Measurements from ENCODE around the gene VIL1. TPM values are rescaled to one million over a fixed set of nuclear protein-coding genes. Genes with fewer than 3 reads are reported as not detected.
A peak's percentile ranks its signal among the peaks of the same experiment; 100 is the strongest.

The VIL1 gene
- total and polyA plus RNA-seq, 5 experiments from 2014 or later, result 0.03 to 0.05 TPM; not detected in 3

- no peak overlapping the region for H3K27ac Mint-ChIP-seq
- H3K4me1 Mint-ChIP-seq, result peaks cover 0 to 4% (median 0%) of the 10 kb centered on the region in 4 donors
- H3K9me3 Mint-ChIP-seq, result no peaks in the 10 kb centered on the region
- no peaks in the 10 kb centered on the region for H3K36me3 Mint-ChIP-seq
- H3K27me3 Mint-ChIP-seq, result no peaks in the 10 kb centered on the region
- DNase-seq, result peak in 1 of 10 donors; percentile 45
- POLR2A ChIA-PET, result no interaction called here
- H3K4me3 Mint-ChIP-seq, result no peak overlapping the region
- no peak for ATAC-seq
Measured at GRCh38 chr2:218418321-218418716, 604 bp upstream of the VIL1 start.

DNA sequence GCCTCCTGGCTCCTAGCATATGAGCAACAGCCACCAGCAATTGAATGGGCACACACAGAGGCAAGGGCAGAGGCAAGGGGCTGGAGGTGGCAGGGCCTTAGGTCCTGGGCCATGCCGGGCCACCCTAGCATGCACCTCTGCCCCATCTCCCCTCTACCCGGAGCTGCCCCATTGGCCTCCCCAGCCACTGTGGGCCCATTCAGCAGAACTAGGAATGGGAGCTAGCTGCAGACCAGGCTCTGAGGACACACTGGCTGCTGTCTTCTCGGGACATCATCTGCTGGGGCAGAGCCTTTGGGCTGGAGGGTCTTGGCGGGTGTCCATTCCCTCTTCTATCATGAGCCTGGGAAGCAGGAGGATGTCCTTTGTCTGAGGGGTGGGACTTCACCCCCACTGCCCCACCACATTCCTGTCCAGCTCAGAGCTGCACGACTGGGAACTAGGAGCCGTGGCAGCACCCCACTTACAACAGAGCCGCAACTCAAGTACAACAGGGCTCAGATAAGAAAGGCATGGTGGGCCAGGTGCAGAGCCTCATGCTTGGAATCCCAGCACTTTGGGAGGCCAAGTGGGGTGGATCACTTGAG lies 800 bp downstream of the VIL1 start:
- Mint-ChIP-seq H3K27ac (no peak overlapping the region), H3K36me3 (no peaks in the 10 kb centered on the region), H3K9me3 (no peaks in the 10 kb centered on the region), H3K27me3 (no peaks in the 10 kb centered on the region), H3K4me3 (no peak overlapping the region), H3K4me1 (peaks cover 0 to 4% (median 0%) of the 10 kb centered on the region in 4 donors)
- POLR2A ChIA-PET, result interaction anchor here (1.0 kb wide), 1 partner anchor 43 kb away, joined by 5 read pairs; no protein-coding TSS in a partner anchor
- no peak for ATAC-seq
- DNase-seq, result peak in 1 of 10 donors; percentile 50

- Mint-ChIP-seq H3K4me3 (no peak overlapping the region), H3K27ac (peak overlapping the region in 4 of 10 donors; percentile 17 to 62 (median 47)), H3K27me3 (no peaks in the 10 kb centered on the region), H3K9me3 (no peaks in the 10 kb centered on the region), H3K4me1 (peaks cover 0 to 4% (median 0%) of the 10 kb centered on the region in 4 donors), H3K36me3 (no peaks in the 10 kb centered on the region)
- no peak for ATAC-seq
- DNase-seq, result peak in 1 of 10 donors; percentile 52
- POLR2A ChIA-PET, result interaction anchor here (1.0 kb wide), 1 partner anchor 12 kb away, joined by 4 read pairs; no protein-coding TSS in a partner anchor
Measured at GRCh38 chr2:218421027-218421426, 2.1 kb downstream of the VIL1 start.

DNA sequence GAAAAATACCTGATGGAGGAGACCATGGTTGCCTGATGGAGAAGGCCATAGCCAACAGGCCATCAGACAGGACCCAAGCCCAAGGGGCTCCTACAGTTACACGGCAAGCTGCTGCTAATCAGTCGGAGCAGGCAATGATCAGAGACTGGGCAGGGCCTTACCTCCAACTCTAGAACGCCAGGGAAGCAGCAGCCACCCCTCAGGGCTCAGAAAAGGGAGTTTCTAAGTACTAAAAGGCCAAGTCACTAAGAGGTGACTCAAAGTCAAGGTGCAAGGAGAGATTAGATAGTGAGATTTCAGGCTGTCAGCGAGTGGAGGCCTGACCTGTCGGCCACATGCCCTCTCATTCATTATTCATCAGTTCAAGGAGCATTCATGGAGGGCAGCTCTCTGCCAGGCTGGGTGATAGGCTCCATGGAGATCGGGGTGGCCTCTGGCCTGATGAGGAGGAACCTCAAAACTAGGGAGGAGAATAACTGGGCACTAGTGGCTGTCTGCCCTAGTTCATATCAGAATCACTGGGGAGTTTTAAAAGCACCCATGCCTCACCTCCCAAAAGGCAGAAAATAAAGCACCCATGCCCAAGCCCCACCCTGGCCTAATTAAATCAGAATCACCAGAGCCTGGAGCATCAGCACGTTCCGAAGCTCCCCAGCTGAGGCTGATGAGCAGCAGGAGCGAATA lies 3.6 kb downstream of the VIL1 start:
- H3K27ac Mint-ChIP-seq, result no peak overlapping the region
- no peaks in the 10 kb centered on the region for H3K27me3 Mint-ChIP-seq
- H3K4me1 Mint-ChIP-seq, result peaks cover 0 to 4% (median 0%) of the 10 kb centered on the region in 4 donors
- no peaks in the 10 kb centered on the region for H3K36me3 Mint-ChIP-seq
- no peak for ATAC-seq
- POLR2A ChIA-PET, result interaction anchor here (1.0 to 1.1 kb wide), 2 partner anchors 14 to 16 kb away, joined by 3 to 4 read pairs; no protein-coding TSS in a partner anchor
- H3K9me3 Mint-ChIP-seq, result no peaks in the 10 kb centered on the region
- DNase-seq, result peak in 1 of 10 donors; percentile 15
- no peak overlapping the region for H3K4me3 Mint-ChIP-seq

- DNase-seq (peak in 1 of 10 donors; percentile 49), ATAC-seq (no peak)
- POLR2A ChIA-PET, result interaction anchor here (1.1 kb wide), 1 partner anchor 17 kb away, joined by 3 read pairs; no protein-coding TSS in a partner anchor
- no peaks in the 10 kb centered on the region for H3K36me3 Mint-ChIP-seq
- no peaks in the 10 kb centered on the region for H3K27me3 Mint-ChIP-seq
- H3K9me3 Mint-ChIP-seq, result no peaks in the 10 kb centered on the region
- H3K27ac Mint-ChIP-seq, result peak overlapping the region in 1 of 10 donors; percentile 72
- H3K4me1 Mint-ChIP-seq, result peaks cover 0 to 4% (median 0%) of the 10 kb centered on the region in 4 donors
- no peak overlapping the region for H3K4me3 Mint-ChIP-seq
Measured at GRCh38 chr2:218423584-218423983, 4.7 kb downstream of the VIL1 start.

DNA sequence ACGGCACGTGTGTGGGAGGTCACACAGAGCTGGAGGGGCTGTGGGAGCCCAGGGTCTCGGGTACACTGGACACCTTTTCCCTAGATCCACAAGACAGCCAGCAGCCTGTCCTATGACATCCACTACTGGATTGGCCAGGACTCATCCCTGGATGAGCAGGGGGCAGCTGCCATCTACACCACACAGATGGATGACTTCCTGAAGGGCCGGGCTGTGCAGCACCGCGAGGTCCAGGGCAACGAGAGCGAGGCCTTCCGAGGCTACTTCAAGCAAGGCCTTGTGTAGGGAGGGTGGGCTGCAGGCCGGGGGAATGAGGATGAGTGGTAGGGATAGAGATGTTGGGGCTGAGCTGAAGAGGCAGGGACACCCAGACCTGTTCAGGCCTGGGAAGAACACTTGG lies 6.6 kb downstream of the VIL1 start:
- DNase-seq (peak in 1 of 10 donors; percentile 54), ATAC-seq (no peak)
- H3K4me1 Mint-ChIP-seq, result peaks cover 0 to 4% (median under 1%) of the 10 kb centered on the region in 4 donors
- H3K27me3 Mint-ChIP-seq, result no peaks in the 10 kb centered on the region
- no peak overlapping the region for H3K4me3 Mint-ChIP-seq
- no peaks in the 10 kb centered on the region for H3K36me3 Mint-ChIP-seq
- no peak overlapping the region for H3K27ac Mint-ChIP-seq
- POLR2A ChIA-PET, result no interaction called here
- no peaks in the 10 kb centered on the region for H3K9me3 Mint-ChIP-seq

- POLR2A ChIA-PET, result no interaction called here
- H3K9me3 Mint-ChIP-seq, result no peaks in the 10 kb centered on the region
- peak overlapping the region in 1 of 10 donors; percentile 35 for H3K27ac Mint-ChIP-seq
- DNase-seq (peak in 1 of 10 donors; percentile 57), ATAC-seq (no peak)
- no peaks in the 10 kb centered on the region for H3K36me3 Mint-ChIP-seq
- H3K27me3 Mint-ChIP-seq, result peaks cover 0 to 3% (median 0%) of the 10 kb centered on the region in 5 donors
- H3K4me1 Mint-ChIP-seq, result peaks cover 0 to 2% (median 0%) of the 10 kb centered on the region in 4 donors
- no peak overlapping the region for H3K4me3 Mint-ChIP-seq
Measured at GRCh38 chr2:218427741-218428140, 8.8 kb downstream of the VIL1 start.

DNA sequence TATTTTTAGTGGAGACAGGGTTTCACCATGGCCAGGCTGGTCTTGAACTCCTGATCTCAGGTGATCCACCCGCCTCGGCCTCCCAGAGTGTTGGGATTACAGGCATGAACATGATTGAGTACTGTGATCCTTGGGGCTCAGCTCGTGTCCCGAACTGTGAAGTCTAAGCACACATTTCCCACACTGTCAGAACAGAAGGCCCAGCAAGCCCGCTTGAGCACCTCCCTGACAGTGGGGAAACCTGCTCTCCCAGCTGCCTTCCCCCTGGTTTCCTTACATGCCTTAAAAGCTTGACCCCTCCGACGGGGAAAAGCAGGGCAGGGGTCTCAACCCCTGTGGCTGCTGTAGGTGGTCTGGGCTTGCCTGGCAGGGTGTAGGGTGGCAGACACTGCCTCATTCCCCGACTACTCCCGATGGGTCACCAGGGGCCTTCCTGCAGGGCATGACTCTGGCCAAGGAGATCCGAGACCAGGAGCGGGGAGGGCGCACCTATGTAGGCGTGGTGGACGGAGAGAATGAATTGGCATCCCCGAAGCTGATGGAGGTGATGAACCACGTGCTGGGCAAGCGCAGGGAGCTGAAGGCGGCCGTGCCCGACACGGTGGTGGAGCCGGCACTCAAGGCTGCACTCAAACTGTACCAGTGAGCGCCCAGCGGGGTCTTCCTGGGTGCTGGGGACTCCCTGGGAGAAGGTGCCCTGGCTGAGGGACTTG lies 10.1 kb downstream of the VIL1 start:
- H3K4me1 Mint-ChIP-seq, result peaks cover 0 to 2% (median 0%) of the 10 kb centered on the region in 4 donors

GRCh38 chr2:218429911-218430692 lies 11.2 kb downstream of the VIL1 start:
- POLR2A ChIA-PET, result no interaction called here
- Mint-ChIP-seq H3K4me1 (peaks cover 0 to 2% (median 0%) of the 10 kb centered on the region in 4 donors), H3K27ac (no peak overlapping the region), H3K27me3 (peaks cover 0 to 3% (median 0%) of the 10 kb centered on the region in 5 donors), H3K4me3 (no peak overlapping the region), H3K36me3 (no peaks in the 10 kb centered on the region), H3K9me3 (no peaks in the 10 kb centered on the region)
- DNase-seq (peak in 1 of 10 donors; percentile 24), ATAC-seq (no peak)

More for the DNA sequence above, 10.1 kb downstream of the VIL1 start:
- Mint-ChIP-seq H3K27me3 (peaks cover 0 to 3% (median 0%) of the 10 kb centered on the region in 5 donors), H3K4me3 (no peak overlapping the region), H3K27ac (peak overlapping the region in 1 of 10 donors; percentile 24), H3K36me3 (no peaks in the 10 kb centered on the region), H3K9me3 (no peaks in the 10 kb centered on the region)
- POLR2A ChIA-PET, result no interaction called here
- ATAC-seq, result no peak
- DNase-seq, result peak in 1 of 10 donors; percentile 27

DNA sequence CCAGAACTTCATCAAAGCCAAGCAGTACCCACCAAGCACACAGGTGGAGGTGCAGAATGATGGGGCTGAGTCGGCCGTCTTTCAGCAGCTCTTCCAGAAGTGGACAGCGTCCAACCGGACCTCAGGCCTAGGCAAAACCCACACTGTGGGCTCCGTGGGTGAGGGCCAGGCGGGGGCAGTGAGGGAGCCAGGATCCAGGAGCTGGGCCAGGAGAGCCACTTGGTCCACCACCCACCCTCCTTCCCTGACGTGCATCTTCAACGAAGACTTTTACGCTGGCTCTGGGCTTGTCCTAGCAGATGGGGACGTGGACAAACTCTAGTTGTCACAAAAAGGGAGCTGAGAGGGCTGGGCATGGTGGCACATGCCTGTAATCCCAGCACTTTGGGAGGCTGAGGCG lies 11.8 kb downstream of the VIL1 start:
- no peaks in the 10 kb centered on the region for H3K9me3 Mint-ChIP-seq
- no peak overlapping the region for H3K27ac Mint-ChIP-seq
- ATAC-seq, result no peak
- peaks cover 0 to 2% (median 0%) of the 10 kb centered on the region in 4 donors for H3K4me1 Mint-ChIP-seq
- H3K36me3 Mint-ChIP-seq, result no peaks in the 10 kb centered on the region
- H3K4me3 Mint-ChIP-seq, result no peak overlapping the region
- peak in 1 of 10 donors; percentile 19 for DNase-seq
- peaks cover 0 to 3% (median 0%) of the 10 kb centered on the region in 5 donors for H3K27me3 Mint-ChIP-seq
- POLR2A ChIA-PET, result no interaction called here

GRCh38 chr2:218431878-218432277 lies 13.0 kb downstream of the VIL1 start:
- no peak overlapping the region for H3K4me3 Mint-ChIP-seq
- ATAC-seq, result no peak
- POLR2A ChIA-PET, result no interaction called here
- H3K4me1 Mint-ChIP-seq, result peaks cover 0 to 2% (median 0%) of the 10 kb centered on the region in 4 donors
- no peak for DNase-seq
- H3K9me3 Mint-ChIP-seq, result no peaks in the 10 kb centered on the region
- no peaks in the 10 kb centered on the region for H3K36me3 Mint-ChIP-seq
- peaks cover 0 to 3% (median 0%) of the 10 kb centered on the region in 5 donors for H3K27me3 Mint-ChIP-seq
- no peak overlapping the region for H3K27ac Mint-ChIP-seq

DNA sequence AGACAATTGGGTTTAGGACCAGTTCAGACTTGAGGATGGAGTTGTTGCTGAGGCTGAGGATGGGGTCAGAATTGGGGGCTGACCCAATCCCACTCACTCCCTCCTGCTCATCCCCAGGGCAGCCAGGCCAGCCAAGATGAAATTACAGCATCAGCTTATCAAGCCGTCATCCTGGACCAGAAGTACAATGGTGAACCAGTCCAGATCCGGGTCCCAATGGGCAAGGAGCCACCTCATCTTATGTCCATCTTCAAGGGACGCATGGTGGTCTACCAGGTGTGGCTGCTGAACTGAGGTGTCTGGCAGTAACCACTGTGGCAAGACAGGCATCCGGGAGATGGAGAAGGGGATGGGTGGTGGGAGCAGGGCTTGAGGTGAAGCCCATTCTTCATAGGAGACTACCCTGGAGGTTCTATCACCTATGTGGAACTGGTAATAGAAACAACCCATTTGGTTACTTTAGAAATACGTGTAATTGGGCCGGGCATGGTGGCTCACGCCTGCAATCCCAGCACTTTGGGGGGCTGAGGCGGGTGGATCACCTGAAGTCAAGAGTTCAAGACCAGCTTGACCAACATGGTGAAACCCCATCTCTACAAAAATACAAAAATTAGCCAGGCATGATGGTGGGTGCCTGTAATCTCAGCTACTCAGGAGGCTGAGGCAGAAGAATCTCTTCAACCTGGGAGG lies 13.9 kb downstream of the VIL1 start:
- no peak for ATAC-seq

More for the DNA sequence above, 13.9 kb downstream of the VIL1 start:
- DNase-seq, result peak in 1 of 10 donors; percentile 34
- Mint-ChIP-seq H3K4me1 (peaks cover 0 to 2% (median 0%) of the 10 kb centered on the region in 4 donors), H3K36me3 (no peaks in the 10 kb centered on the region), H3K27ac (no peak overlapping the region), H3K27me3 (peaks cover 0 to 3% (median 0%) of the 10 kb centered on the region in 5 donors), H3K9me3 (no peaks in the 10 kb centered on the region), H3K4me3 (no peak overlapping the region)
- POLR2A ChIA-PET, result no interaction called here
